Measurements from ENCODE around the gene CELSR3. TPM values are rescaled to one million over a fixed set of nuclear protein-coding genes. Genes with fewer than 3 reads are reported as not detected.

CELSR3 gene
- total and polyA plus RNA-seq, 2 of the 4 experiments (the other 2 are of a cell fraction), result 0.18 to 0.63 TPM

DNA sequence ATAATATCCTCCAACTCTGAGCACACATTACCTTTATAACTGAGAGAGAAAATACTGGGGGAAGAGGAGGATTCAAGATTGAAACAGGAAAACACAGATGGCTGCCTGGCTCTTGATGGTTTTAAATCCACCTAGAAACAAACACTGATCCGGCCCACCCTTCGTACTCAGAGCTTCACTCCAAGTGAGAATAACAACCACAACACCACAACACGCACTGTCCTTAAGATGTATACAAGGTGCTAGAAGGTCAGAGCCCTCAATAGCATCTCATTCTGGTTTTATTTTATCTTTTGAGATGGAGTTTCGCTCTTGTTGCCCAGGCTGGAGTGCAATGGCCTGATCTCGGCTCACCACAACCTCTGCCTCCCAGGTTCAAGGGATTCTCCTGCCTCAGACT lies 44.5 kb upstream of the CELSR3 start:
- Histone ChIP-seq H3K79me1 (ENCODE audit: low read depth in 1 of 2, low read length in 2 of 2) (peaks cover 4 to 64% of the 10 kb centered on the region in 2 experiments), H2BK20ac (ENCODE audit: low read depth, low read length) (no peak overlapping the region), H2BK5ac (ENCODE audit: low read depth, low read length, poor library complexity, severe bottlenecking) (no peak overlapping the region), H3K4me1 (ENCODE audit: control insufficient read depth, insufficient read depth, low read length) (peaks cover 13% of the 10 kb centered on the region), H3K4ac (ENCODE audit: low read depth, low read length) (no peak overlapping the region), H2AK9ac (replicated peaks; ENCODE audit: low read depth, low read length, poor library complexity) (no peak overlapping the region), H2BK15ac (ENCODE audit: low read depth, low read length) (no peak overlapping the region), H3K9me1 (ENCODE audit: insufficient read depth, low read length) (peaks cover 29% of the 10 kb centered on the region), H2AK5ac (ENCODE audit: low read depth, low read length) (no peak overlapping the region), H2BK120ac (ENCODE audit: low read depth, low read length) (no peak overlapping the region), H3K23ac (ENCODE audit: low read depth, low read length) (no peak overlapping the region), H3K36me3 (ENCODE audit: control insufficient read depth, insufficient read depth, low read length) (peaks cover 39% of the 10 kb centered on the region), H3K9ac (ENCODE audit: low read depth, low read length) (no peak overlapping the region), H3K4me2 (ENCODE audit: low read depth, low read length) (no peak overlapping the region), H3K27ac (ENCODE audit: insufficient read depth, low read length) (no peak overlapping the region), H4K91ac (ENCODE audit: insufficient read depth, low read depth, low read length) (no peak overlapping the region), H3K56ac (ENCODE audit: extremely low read depth, insufficient read depth, low read length) (no peak overlapping the region), H3K4me3 (ENCODE audit: insufficient read depth, low read depth, low read length) (no peak overlapping the region), H3K27me3 (ENCODE audit: control insufficient read depth, insufficient read depth, low read length) (no peaks in the 10 kb centered on the region), H4K8ac (ENCODE audit: low read depth in 2 of 2, low read length in 2 of 2) (no peak overlapping the region), H2AFZ (replicated peaks; ENCODE audit: low read length, poor library complexity) (no peak overlapping the region), H3K14ac (replicated peaks; ENCODE audit: low read depth, low read length) (no peak overlapping the region), H4K5ac (ENCODE audit: low read depth, low read length) (no peak overlapping the region), H4K20me1 (ENCODE audit: insufficient read depth, low read length) (peaks cover 98% of the 10 kb centered on the region), H3K9me3 (ENCODE audit: control insufficient read depth, insufficient read depth, low read length) (no peaks in the 10 kb centered on the region), H3K18ac (ENCODE audit: low read depth, low read length) (no peak overlapping the region)
- no TSS peak for BruUV-seq (replicated peaks)
- intact Hi-C loops (cut with micrococcal nuclease) (no loop called here), in situ Hi-C loops (cut with MboI; ENCODE audit: low sequenced_read_pairs) (no loop called here), dilution Hi-C loops (cut with HindIII; ENCODE audit: low sequenced_read_pairs, unreplicated experiment) (no loop called here)
- DNase-seq, result no peak
- WGBS, 2 experiments (ENCODE audit: extremely low coverage in 2 of 2, insufficient read length in 1 of 2), result no CpG with 5 or more reads among the region's 5 CpGs
- no peak for TF ChIP-seq SMC3 (IDR thresholded peaks at IDR 0.05; ENCODE audit: low read depth, low read length)
- no peak for TF ChIP-seq RAD21 (IDR thresholded peaks at IDR 0.05; ENCODE audit: low read length)
- TF ChIP-seq MAFK (IDR thresholded peaks at IDR 0.05; ENCODE audit: low read depth, low read length), result no peak
- TF ChIP-seq RFX5 (IDR thresholded peaks at IDR 0.05; ENCODE audit: low read depth, low read length), result no peak
- ChIA-PET CTCF (no interaction called here), POLR2A (ENCODE audit: unreplicated experiment) (no interaction called here)
- no peak for ATAC-seq (ENCODE audit: low read depth)
